IPS-15b (cell line): Measurements from ENCODE around the gene ABHD15.

Source experiments
- H3K27me3 ChIP-seq: one replicate; pipeline ENCODE4 v1.6.1; 2013; ENCODE audit warnings: low read length; ENCODE audit not compliant: control insufficient read depth, insufficient read depth
- H3K36me3 ChIP-seq: one replicate; pipeline ENCODE4 v1.6.1; 2013; ENCODE audit warnings: low read length; ENCODE audit not compliant: control insufficient read depth, insufficient read depth
- H3K4me1 ChIP-seq: one replicate; pipeline ENCODE4 v1.6.1; 2013; ENCODE audit warnings: mild to moderate bottlenecking, low read length; ENCODE audit not compliant: control insufficient read depth, insufficient read depth
- H3K4me3 ChIP-seq: one replicate; pipeline ENCODE4 v1.5.1; 2013; ENCODE audit warnings: low read depth, low read length
- H3K9ac ChIP-seq: one replicate; pipeline ENCODE4 v1.6.1; 2013; ENCODE audit warnings: low read depth, mild to moderate bottlenecking, low read length
- H3K9me3 ChIP-seq: one replicate; pipeline ENCODE4 v1.6.1; 2013; ENCODE audit warnings: mild to moderate bottlenecking, low read length; ENCODE audit not compliant: control insufficient read depth, insufficient read depth

Gene ABHD15

GRCh38 chr17:29557085-29557738 is 9.6 kb downstream of the ABHD15 start:
- no peaks in the 10 kb centered on the region for H3K9me3 ChIP-seq
- no peak overlapping the region for H3K4me3 ChIP-seq
- H3K4me1 ChIP-seq, result no peaks in the 10 kb centered on the region
- no peaks in the 10 kb centered on the region for H3K36me3 ChIP-seq
- H3K9ac ChIP-seq, result no peak overlapping the region
- H3K27me3 ChIP-seq, result no peaks in the 10 kb centered on the region

- no peaks in the 10 kb centered on the region for H3K9me3 ChIP-seq
- H3K36me3 ChIP-seq, result no peaks in the 10 kb centered on the region
- H3K9ac ChIP-seq, result no peak overlapping the region
- no peaks in the 10 kb centered on the region for H3K27me3 ChIP-seq
- no peaks in the 10 kb centered on the region for H3K4me1 ChIP-seq
- no peak overlapping the region for H3K4me3 ChIP-seq
These were observed 11.0 kb downstream of the ABHD15 start for GRCh38 chr17:29555840-29556239.

GRCh38 chr17:29549177-29549923 is 17.5 kb downstream of the ABHD15 start:
- no peak overlapping the region for H3K9ac ChIP-seq
- H3K9me3 ChIP-seq, result no peaks in the 10 kb centered on the region
- H3K27me3 ChIP-seq, result no peaks in the 10 kb centered on the region
- H3K36me3 ChIP-seq, result no peaks in the 10 kb centered on the region
- H3K4me1 ChIP-seq, result no peaks in the 10 kb centered on the region
- no peak overlapping the region for H3K4me3 ChIP-seq

- H3K9me3 ChIP-seq, result no peaks in the 10 kb centered on the region
- no peak overlapping the region for H3K9ac ChIP-seq
- no peak overlapping the region for H3K4me3 ChIP-seq
- H3K36me3 ChIP-seq, result peaks cover 6% of the 10 kb centered on the region
- no peaks in the 10 kb centered on the region for H3K27me3 ChIP-seq
- no peaks in the 10 kb centered on the region for H3K4me1 ChIP-seq
These were observed 20.0 kb downstream of the ABHD15 start for GRCh38 chr17:29546830-29547229.

GRCh38 chr17:29546085-29546484 is 20.8 kb downstream of the ABHD15 start:
- no peak overlapping the region for H3K4me3 ChIP-seq
- no peak overlapping the region for H3K9ac ChIP-seq
- H3K4me1 ChIP-seq, result no peaks in the 10 kb centered on the region
- peaks cover 6% of the 10 kb centered on the region for H3K36me3 ChIP-seq
- H3K27me3 ChIP-seq, result no peaks in the 10 kb centered on the region
- no peaks in the 10 kb centered on the region for H3K9me3 ChIP-seq

- no peaks in the 10 kb centered on the region for H3K4me1 ChIP-seq
- no peaks in the 10 kb centered on the region for H3K27me3 ChIP-seq
- no peak overlapping the region for H3K9ac ChIP-seq
- H3K36me3 ChIP-seq, result peaks cover 6% of the 10 kb centered on the region
- H3K9me3 ChIP-seq, result no peaks in the 10 kb centered on the region
- H3K4me3 ChIP-seq, result no peak overlapping the region
These were observed 22.8 kb downstream of the ABHD15 start for GRCh38 chr17:29544066-29544465.

GRCh38 chr17:29533976-29534375 is 32.9 kb downstream of the ABHD15 start:
- H3K9ac ChIP-seq, result no peak overlapping the region
- no peak overlapping the region for H3K4me3 ChIP-seq
- H3K36me3 ChIP-seq, result peaks cover 15% of the 10 kb centered on the region
- H3K9me3 ChIP-seq, result no peaks in the 10 kb centered on the region
- H3K27me3 ChIP-seq, result no peaks in the 10 kb centered on the region
- no peaks in the 10 kb centered on the region for H3K4me1 ChIP-seq

- Histone ChIP-seq H3K4me1 (no peaks in the 10 kb centered on the region), H3K9me3 (no peaks in the 10 kb centered on the region), H3K27me3 (no peaks in the 10 kb centered on the region), H3K4me3 (no peak overlapping the region), H3K36me3 (peaks cover 9% of the 10 kb centered on the region), H3K9ac (no peak overlapping the region)
These were observed 40.5 kb downstream of the ABHD15 start for GRCh38 chr17:29526322-29526721.

GRCh38 chr17:29524692-29525091 is 42.1 kb downstream of the ABHD15 start:
- Histone ChIP-seq H3K36me3 (peaks cover 9% of the 10 kb centered on the region), H3K4me3 (no peak overlapping the region), H3K9ac (no peak overlapping the region), H3K9me3 (no peaks in the 10 kb centered on the region), H3K4me1 (no peaks in the 10 kb centered on the region), H3K27me3 (no peaks in the 10 kb centered on the region)

- no peak overlapping the region for H3K9ac ChIP-seq
- peaks cover 8% of the 10 kb centered on the region for H3K36me3 ChIP-seq
- H3K4me1 ChIP-seq, result no peaks in the 10 kb centered on the region
- H3K27me3 ChIP-seq, result no peaks in the 10 kb centered on the region
- no peaks in the 10 kb centered on the region for H3K9me3 ChIP-seq
- no peak overlapping the region for H3K4me3 ChIP-seq
These were observed 48.5 kb downstream of the ABHD15 start for GRCh38 chr17:29518359-29518758.

- Histone ChIP-seq H3K4me1 (no peaks in the 10 kb centered on the region), H3K36me3 (peaks cover 8% of the 10 kb centered on the region), H3K9ac (no peak overlapping the region), H3K4me3 (no peak overlapping the region), H3K27me3 (no peaks in the 10 kb centered on the region), H3K9me3 (no peaks in the 10 kb centered on the region)
These were observed 52.0 kb downstream of the ABHD15 start for GRCh38 chr17:29514792-29515191.

GRCh38 chr17:29510953-29511352 is 55.9 kb downstream of the ABHD15 start:
- no peaks in the 10 kb centered on the region for H3K27me3 ChIP-seq
- peaks cover 9% of the 10 kb centered on the region for H3K36me3 ChIP-seq
- H3K4me3 ChIP-seq, result no peak overlapping the region
- no peaks in the 10 kb centered on the region for H3K4me1 ChIP-seq
- H3K9me3 ChIP-seq, result no peaks in the 10 kb centered on the region
- H3K9ac ChIP-seq, result no peak overlapping the region
